GM19455 (cell line): ENCODE data around the gene TMEM33.

Source experiments
- ATAC-seq: cut with Tn5 transposase; IDR thresholded peaks from one replicate; pipeline ENCODE4 v1.9.1; 2021; ENCODE audit not compliant: unreplicated experiment

Gene TMEM33

DNA sequence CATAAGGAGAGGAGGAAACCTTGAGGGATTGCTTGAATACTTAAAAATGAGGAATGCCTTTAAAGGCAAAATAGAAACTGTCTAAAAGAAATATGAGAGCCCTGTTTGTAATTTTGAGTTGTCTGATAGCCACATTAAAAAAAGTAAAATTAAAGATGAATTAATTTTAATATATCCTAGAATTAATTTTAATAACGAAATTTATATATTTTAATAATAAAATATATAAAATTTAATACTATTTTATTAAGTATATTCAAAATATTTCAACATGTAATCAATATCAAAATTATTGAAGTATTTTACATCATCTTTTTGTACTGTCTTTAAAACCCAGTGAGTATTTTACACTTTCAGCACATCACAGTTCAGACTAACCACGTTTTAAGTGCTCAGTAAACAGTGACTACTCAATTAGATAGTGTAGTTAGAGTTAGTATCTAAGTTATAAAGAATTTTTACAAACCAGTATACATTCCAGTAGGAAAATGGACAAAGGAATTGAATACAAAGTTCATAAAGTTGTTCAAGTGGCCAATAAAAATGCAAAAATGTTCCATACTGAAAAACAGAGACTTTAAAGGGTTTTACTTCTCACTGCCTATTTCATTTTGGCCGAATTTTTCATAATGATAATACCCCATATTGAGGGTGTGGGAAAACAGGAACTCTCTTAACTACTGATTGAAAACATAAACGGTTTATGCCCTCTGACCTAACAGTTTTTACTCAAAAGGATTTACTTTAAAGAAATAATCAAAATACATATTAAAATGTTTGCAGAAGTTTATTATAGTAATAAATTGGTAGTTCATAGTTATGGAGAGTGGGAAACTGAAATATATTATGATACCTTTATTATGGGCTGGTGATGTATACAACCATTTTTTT, 58.0 kb downstream of the TMEM33 start:
- no peak for ATAC-seq

DNA sequence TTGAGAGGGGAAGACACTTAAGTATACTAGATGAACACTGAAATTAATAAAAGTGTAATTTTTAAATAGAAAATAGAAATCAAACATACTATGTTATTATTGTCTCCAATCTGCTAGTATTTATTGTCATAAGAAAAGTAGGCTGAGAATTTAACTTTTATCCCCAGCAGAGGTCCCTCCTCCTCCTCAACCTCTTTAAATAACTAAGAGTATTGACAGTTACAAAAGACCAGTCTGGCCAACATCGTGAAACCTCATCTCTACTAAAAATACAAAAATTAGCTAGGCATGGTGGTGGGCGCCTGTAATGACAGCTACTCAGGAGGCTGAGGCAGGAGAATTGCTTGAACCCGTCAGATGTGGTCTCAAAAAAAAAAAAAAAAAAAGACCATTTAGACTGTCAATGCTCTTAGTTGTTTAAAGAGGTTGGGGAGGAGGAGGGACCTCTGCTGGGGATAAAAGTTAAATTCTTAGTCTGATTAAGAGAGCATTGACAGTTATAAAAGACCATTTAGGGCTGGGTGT, 59.3 kb downstream of the TMEM33 start:
- no peak for ATAC-seq

DNA sequence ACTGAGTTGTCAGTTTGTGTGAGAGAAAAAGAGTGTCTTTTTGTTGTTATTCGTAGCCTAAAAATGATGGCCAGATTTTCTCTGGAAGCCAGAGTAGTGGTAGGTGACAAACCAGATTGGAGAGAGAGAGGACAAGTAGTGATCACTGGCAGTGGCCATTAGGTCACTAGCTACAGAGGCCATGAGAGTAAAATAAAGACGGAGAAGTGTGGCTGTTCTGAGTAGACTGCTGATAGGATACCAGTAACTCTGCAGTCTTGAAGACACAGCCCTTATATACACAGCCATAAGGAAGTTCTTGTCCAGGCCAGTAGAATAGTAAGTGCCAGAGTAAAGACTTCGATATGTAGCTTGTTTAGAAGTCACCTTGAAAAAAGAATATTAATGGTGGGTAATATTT, 62.8 kb downstream of the TMEM33 start:
- ATAC-seq, result no peak

DNA sequence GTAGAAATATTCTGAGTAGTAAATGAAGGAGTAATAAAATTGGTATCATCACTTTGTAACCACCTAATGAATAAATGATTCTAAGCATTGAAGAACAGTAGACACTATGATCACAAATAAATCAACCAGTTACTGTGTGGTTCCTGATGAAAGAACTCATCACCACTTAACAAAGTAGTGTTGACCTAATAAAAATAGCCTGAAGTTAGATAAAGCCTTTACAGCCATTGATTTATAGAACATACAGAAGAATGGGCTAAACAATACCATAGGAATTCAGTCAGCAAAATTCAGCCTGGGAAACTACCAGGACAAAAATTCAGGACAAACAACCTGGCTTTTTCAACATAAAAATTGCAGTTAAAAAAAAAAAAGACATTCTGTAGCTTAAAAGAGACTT, 64.1 kb downstream of the TMEM33 start:
- no peak for ATAC-seq

GRCh38 chr4:42008011-42008786, 73.0 kb downstream of the TMEM33 start:
- ATAC-seq, result no peak
